ENCODE results near the gene DVL3.
A peak's percentile ranks its signal among the peaks of the same experiment; 100 is the strongest.
"Not testable (repeated sequence)": the region's sequence is repeated elsewhere in the genome, so short reads cannot be mapped to it uniquely, and the experiment has no call there.

DVL3 gene

GRCh38 chr3:184155644-184156521 is 706 bp downstream of the DVL3 start:
- DNase-seq (ENCODE audit: low spot score): peak; percentile 54

- no peak for DNase-seq (ENCODE audit: low spot score)
These were observed 1.4 kb downstream of the DVL3 start for GRCh38 chr3:184156522-184156955.

GRCh38 chr3:184157206-184157605 is 2.0 kb downstream of the DVL3 start:
- no peak for DNase-seq (ENCODE audit: low spot score)

- DNase-seq (ENCODE audit: low spot score): no peak
These were observed 3.2 kb downstream of the DVL3 start for GRCh38 chr3:184158404-184158803.

- no peak for DNase-seq (ENCODE audit: low spot score)
These were observed 5.3 kb downstream of the DVL3 start for GRCh38 chr3:184160456-184160855.

- not testable (repeated sequence) for DNase-seq (ENCODE audit: low spot score)
These were observed 7.4 kb downstream of the DVL3 start for GRCh38 chr3:184162571-184163070.

GRCh38 chr3:184164648-184165330 is 9.6 kb downstream of the DVL3 start:
- DNase-seq (ENCODE audit: low spot score): no peak

- DNase-seq (ENCODE audit: low spot score): no peak
These were observed 10.4 kb downstream of the DVL3 start for GRCh38 chr3:184165543-184165942.

GRCh38 chr3:184166671-184167070 is 11.5 kb downstream of the DVL3 start:
- DNase-seq (ENCODE audit: low spot score): no peak

GRCh38 chr3:184167786-184168185 is 12.6 kb downstream of the DVL3 start:
- DNase-seq (ENCODE audit: low spot score): no peak

- DNase-seq (ENCODE audit: low spot score): no peak
These were observed 13.4 kb downstream of the DVL3 start for GRCh38 chr3:184168363-184169120.

- DNase-seq (ENCODE audit: low spot score): no peak
These were observed 15.0 kb downstream of the DVL3 start for GRCh38 chr3:184169896-184170875.

- DNase-seq (ENCODE audit: low spot score): no peak
These were observed 16.4 kb downstream of the DVL3 start for GRCh38 chr3:184171562-184171961.

GRCh38 chr3:184172681-184173373 is 17.6 kb downstream of the DVL3 start:
- no peak for DNase-seq (ENCODE audit: low spot score)

- no peak for DNase-seq (ENCODE audit: low spot score)
These were observed 18.2 kb downstream of the DVL3 start for GRCh38 chr3:184173374-184173722.

GRCh38 chr3:184174284-184174645 is 19.1 kb downstream of the DVL3 start:
- DNase-seq (ENCODE audit: low spot score): no peak

GRCh38 chr3:184174646-184175492 is 19.7 kb downstream of the DVL3 start, which contains the start of gene AP2M1:
Gene AP2M1, plus strand, starts transcription at chr3:184174855. Its CDS starts 2,139 bp downstream, at chr3:184176994.
- DNase-seq (ENCODE audit: low spot score): peak; percentile 96

- DNase-seq (ENCODE audit: low spot score): no peak
These were observed 20.3 kb downstream of the DVL3 start for GRCh38 chr3:184175506-184175905.

- DNase-seq (ENCODE audit: low spot score): no peak
These were observed 20.8 kb downstream of the DVL3 start for GRCh38 chr3:184175981-184176376.

All from germinal center (tissue), 1 donor.